CD1c-positive myeloid dendritic cell (primary cell): Measurements from ENCODE around the gene MYL3.
A peak's percentile ranks its signal among the peaks of the same experiment; 100 is the strongest.
"Not testable (repeated sequence)": the region's sequence is repeated elsewhere in the genome, so short reads cannot be mapped to it uniquely, and the experiment has no call there.

Experiments
- DNase-seq: peaks from one replicate; pipeline ENCODE4 v3.0.0-alpha.2; 2016; ENCODE audit errors: extremely low spot score

MYL3 gene

DNA sequence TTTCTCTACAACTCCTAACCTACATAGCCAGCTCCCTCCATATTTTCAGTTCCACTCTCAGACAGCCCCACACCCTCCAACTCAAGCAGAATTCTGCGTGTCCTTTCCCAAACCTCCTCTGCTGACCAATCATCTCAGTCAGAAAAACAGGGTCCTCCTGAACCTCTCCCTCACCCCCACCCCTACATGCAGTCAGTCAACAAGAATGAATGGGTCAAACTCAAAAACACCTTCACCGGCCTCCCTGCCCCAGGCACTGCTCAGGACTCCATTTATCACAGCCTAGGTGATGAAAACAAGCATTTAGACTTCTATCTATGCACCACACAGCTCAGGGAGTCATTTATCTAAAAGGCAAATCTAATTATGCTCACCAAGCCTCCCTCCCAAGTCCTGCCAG lies 32.4 kb downstream of the MYL3 start:
- no peak for DNase-seq

DNA sequence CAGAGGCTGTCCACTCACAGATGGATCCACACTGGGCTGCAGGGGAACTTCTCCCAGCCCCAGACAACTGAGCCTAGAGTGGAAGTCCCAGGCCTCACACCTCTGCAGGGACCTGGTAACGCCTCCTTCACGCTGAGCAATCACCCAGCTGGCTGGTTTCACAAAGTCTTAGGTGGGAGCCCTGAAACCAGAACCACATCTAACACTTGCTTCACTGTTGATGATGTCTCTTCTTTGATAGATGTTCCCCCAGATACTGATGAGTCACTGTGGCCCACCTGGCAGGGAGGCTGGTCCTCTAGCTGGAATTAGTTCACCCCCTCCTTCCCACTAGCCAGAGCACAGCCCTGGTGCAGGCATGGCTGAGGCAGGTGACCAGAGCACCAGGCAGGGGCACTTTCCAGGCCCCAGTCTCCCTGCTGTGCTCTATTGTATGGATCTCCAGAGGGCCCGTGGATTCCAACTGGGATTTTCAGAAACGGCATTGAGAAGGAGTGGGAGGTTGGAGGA lies 33.5 kb downstream of the MYL3 start:
- DNase-seq: no peak

DNA sequence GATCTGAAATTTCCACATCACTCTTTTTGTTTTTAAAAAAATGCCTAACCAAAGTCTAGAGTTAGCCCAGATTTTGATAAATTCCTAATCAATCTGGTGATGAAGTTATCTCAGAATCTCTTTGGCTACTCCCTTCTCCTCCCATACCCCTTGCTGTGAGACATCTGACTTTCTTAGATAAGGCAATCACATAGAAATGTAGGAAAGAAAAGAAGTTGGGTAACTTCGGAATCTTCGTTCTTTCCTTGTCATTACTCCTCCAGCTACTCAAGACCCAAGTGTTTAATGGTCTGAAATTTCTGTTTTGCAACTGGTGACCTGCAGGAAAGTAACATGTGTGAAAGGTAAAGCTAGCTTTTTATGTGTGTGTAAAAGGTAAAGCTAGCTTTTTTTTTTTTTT lies 37.8 kb downstream of the MYL3 start:
- no peak for DNase-seq

DNA sequence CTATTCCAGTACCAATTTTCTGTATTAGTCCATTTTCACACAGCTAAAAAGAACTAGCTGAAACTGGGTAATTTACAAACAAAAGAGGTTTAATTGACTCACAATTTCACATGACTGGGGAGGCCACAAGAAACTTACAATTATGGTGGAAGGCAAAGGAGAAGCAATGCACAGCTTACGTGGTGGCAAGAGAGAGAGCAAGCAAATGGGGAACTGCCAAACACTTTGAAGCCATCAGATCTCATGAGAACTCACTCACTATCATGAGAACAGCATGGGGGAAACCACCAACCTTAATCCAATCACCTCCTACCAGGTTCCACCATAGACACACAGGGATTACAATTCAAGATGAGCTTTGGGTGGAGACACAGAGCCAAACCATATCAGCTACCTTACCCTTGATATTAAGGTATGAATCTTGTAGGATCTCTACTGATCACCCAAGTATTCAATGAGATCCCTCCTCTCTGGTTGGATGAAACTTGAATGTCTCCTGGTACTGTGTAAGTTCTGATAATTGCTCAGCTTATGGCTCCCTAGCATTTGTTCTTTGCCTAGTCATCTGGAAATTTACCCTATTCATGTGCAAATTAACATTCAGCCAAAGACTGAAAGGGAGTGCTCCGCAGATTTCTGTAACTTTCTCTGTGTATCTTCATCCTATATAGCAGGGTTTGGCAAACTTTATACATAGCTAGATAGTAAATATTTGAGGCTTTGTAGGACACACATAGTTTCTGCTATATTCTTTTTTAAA lies 38.9 kb downstream of the MYL3 start:
- DNase-seq: no peak

DNA sequence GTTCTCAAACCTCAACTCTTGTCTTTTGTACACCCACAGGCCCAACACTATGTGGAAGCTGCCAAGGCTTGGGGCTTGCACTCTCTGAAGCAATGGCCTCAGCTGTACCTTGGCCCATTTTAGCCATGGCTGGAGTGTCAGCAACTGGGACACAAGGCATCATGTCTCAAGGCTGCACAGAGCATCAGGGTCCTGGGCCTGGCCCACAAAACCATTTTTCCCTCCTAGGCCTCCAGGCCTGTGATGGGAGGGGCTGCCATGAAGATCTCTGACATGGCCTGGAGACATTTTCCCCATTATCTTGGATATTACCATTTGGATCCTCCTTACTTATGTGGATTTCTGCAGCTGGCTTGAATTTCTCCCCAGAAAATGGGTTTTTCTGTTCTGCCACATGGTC lies 39.9 kb downstream of the MYL3 start:
- not testable (repeated sequence) for DNase-seq

DNA sequence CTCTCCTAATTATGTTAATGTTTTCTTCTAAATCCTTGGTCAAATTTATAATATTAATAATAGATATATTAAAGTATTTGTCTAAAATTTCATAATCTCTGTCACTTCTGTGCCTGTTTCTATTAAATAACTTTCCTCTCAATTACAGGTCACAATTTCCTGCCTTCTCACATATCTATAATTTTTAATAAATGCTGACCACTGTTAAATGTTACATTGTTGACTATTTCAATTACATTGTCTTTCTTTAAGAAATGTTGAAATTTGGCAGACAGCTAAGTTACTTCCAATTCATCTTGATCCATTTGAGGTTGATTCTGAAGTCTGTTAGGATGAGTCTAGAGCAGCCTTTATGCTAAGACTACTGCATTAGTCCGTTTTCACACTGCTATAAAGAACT lies 41.7 kb downstream of the MYL3 start:
- DNase-seq: no peak

DNA sequence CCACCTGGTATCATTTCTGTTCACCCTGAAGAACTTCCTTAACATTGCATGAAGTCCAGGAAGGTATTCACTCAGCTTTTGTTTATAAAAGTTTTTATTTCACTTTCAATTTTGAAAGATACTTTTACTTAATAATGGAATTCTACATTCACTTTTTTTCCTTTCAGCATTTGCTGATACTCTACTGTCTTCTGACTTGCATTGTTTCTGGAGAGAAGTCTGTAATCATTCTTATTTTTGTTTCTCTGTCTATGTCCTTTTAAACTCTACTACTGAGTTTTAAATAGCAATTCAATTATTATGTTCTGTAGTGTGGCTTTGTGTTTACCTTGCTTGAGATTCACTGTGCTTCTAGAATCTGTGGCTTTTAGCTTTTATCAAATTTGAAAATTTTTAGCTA lies 42.4 kb downstream of the MYL3 start:
- DNase-seq: no peak

DNA sequence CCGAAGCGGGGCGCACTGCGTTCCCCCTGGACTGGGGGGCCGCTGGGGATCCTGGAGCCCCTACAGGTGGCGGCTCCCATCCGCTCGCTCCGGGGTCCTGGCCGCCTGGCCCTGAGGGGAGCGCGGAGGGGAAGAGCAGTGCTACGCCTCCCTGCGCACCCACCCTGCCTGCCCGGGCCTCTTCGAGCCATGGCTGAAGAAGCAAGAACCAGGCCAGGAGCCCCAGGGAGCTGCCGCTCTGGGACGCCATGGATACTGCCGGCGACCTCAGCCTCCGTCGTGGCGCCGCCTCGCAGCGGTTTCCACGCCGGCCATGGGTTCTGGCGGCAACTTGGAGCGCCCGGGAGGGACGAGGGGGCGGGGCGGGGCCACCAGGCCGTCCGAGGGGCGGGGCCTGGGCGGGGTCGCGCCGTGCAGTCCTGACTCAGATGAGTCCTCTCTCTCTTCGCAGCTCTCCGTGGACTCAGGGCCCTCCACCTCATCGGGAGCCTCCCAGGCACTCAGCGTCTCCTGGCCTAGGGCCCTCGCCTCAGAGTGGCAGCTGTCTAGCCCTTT lies 50.9 kb downstream of the MYL3 start:
- DNase-seq: peak; percentile 53

DNA sequence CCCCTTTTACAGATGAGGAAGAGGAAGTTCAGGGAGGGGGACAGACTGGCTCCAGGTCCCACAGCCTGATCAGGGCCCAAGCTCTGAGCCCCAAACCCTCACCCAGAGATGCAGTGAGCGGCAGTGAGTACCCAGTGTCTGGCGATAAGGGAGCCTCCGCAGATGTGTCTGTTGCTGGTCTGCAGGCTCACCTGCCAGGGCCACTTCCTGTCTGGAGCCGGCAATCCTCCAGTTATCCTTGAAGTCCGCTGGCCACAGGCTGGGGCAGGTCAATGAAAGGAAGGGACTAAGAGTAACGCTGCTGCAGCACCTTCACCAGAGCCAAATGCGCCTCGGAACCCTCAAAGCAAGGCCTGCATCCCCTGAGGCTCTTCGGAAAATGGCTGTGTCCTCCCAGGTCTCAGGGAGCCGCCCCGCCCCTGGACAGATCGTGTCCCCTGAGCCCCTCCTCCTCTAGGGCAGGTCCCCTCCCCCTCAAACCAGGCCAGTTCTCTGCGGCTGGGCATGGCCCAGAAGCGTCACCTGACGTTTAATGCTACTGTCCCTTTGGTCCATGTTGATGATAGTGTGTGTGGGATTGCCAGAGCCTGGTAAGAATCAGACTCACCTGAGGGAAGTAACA lies 51.5 kb downstream of the MYL3 start:
- no peak for DNase-seq

DNA sequence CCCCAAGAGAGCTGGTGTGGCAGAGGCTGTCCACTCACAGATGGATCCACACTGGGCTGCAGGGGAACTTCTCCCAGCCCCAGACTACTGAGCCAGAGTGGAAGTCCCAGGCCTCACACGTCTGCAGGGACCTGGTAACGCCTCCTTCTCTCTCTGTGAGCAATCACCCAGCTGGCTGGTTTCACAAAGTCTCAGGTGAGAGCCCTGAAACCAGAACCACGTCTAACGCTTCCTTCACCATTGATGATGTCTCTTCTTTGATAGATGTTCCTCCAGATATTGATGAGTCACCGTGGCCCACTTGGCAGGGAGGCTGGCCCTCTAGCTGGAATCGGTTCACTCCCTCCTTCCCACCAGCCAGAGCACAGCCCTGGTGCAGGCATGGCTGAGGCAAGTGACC lies 54.5 kb downstream of the MYL3 start:
- not testable (repeated sequence) for DNase-seq
